NCI-H524 treated with DMSO at 0.1 percent for 48 hours (cell line): ENCODE data around the gene ZNF385B.
A peak's percentile ranks its signal among the peaks of the same experiment; 100 is the strongest.

Experiments used
- DNase-seq: peaks from one replicate; lab custom pipeline; 2025; lab: John Stamatoyannopoulos, UW

Gene ZNF385B

DNA sequence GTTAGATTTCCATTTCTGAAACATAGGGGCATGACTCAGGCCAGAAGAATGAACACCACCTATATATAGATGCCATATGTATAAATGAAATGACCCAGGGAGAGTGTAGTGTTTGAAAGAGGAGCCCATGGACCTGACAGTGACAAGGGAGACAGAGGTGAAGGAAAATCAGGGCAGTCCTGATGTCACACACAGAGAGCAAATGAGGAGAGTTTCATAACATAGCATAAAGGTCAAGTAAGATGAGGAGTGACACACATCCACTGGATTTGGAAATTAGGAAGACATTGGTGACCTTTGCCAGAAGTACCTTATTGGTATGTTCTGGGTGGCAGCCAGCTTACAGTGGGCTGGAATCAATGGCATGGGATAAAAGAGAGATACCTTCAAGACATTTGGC is 276.7 kb downstream of the ZNF385B start:
- no peak for DNase-seq

DNA sequence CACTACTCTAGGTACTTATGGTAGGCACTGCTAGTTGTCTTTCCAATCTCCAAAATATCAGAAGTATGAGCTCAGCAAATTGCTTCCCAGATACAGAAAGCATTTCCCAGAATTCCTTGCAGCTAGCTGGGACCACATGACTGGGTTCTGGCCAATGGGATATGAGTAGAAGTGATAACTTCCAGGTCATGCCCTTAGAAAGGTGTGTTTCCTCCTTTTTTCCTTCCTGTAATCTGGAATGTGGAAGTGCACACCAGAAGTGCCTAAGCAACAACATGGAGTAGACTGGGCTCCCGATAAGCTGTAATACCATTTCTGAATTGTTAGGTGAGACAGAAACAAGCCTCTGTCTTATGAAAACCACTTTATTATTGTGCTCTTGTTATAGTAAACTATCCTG is 279.8 kb downstream of the ZNF385B start:
- DNase-seq: no peak

DNA sequence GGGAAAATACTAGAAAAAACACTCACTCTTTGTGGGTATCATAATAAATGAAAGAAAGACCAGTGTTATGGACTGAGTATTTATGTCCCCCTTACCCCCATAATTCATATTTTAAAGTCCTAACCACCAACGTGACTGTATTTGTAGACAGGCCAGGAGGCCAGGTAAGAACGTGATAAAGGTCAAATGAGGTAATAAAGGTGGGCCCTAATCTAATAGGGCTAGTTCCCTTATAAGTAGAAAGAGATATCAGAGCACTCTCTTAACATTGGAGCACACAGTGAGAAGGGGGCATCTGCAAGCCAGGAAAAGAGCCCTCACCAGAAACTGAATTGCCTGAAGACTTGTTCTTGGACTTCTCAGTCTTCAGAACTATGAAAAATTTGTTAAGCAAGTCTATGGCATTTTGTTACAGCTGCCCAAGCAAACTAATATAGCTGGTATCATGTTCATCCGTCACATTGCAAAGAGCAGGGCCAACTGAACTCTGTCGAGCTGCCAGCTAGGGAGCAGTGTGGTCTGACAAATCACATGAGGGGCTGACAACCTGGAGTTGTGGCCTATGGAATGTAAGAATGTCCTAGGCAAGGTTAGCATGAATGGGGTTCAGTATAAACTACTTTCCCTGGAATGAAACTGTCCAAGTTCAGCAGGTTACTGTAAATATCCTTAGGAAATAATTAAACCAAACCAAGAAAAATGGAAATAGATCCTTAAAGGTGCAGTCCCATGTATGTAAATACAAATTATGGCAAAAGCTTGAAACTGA is 280.9 kb downstream of the ZNF385B start:
- no peak for DNase-seq

DNA sequence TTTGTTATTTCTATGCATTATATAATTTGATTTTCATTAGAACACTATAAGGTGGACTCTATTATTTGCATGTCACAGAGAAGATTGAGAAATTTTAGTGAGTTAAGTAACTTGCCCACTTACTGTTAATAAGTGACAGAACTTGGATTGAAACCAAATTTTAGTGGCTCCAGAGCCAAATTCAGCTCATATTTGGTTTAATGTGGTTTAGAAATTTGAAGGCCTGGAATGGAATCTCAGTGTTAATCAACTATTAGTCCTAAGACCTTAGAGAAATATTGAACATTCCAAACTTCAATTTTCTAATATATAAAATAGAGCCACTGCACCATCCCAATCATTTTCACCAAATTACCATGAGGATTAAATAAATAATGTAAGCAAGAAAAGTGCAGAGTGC is 281.6 kb downstream of the ZNF385B start:
- DNase-seq: no peak

DNA sequence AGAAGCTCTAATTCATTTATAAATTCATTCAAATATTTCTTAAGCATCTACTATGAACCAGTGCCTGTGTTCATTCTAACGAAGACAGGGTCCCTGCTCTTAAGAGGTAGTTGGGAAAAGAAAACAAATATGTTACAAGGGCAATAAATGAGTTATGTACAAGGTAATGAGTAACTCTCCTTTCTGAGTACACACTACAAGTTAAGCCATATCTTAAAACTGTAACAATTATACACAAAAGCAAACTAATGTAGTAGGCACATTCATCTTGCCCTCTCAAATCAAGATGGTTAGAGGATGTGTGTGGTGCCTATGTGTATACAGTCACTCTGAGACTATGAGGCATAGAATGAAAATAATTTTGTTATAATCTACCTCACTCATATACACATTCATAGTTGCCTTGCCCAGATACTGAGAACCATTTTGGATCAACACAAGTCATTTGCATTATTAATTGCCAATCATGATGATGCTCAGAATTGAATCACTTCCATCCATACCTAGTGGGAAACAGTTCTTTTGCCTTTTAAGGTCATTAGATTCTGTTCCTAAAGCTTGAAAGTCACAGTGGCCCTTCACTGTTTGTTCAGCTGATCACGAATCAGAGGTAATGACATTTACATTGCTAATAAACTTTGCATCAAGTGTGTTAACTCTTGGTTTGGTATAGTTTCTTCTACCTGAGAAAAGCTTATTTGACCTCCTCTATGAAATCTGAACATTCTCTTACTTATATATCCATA is 283.1 kb downstream of the ZNF385B start:
- DNase-seq: no peak

DNA sequence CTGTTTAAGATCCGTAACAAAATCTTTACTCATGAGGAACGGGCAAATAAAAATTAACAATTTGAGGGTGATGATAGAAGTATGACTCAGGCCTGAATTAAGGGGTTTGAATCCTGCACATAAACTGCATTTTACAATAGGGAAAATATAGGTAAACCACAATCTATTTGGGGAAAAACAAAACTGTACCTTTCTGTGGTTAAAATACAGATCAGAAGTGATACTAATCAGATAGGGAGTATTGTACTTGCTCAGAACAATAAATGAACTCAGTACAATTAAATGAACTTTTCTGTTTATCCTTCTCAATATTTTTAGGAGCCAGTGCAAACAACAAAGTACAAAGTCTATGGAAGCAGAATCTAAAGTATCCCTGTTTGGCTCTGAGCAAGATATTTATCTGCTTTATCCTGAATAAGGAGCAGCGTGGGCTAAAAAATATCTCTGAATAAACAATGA is 287.3 kb downstream of the ZNF385B start:
- no peak for DNase-seq

DNA sequence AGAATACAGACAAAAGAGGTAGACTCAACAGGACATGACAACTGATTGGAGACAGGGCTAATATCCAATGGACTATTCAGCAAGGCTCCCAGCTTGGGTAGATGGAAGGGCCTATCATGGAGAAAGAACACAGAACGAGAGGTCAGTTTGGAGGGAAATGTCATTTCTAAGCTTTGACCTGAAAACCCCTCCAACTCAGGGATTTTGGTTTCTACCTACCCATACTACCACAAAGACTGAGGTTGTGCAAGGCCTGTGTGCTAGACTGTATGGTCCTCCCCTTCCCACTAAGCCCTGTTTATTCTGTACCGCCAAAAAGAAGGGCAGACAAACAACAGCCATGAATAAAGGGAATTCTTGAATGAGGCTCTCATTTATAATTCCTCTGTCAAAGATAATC is 288.9 kb downstream of the ZNF385B start:
- no peak for DNase-seq

DNA sequence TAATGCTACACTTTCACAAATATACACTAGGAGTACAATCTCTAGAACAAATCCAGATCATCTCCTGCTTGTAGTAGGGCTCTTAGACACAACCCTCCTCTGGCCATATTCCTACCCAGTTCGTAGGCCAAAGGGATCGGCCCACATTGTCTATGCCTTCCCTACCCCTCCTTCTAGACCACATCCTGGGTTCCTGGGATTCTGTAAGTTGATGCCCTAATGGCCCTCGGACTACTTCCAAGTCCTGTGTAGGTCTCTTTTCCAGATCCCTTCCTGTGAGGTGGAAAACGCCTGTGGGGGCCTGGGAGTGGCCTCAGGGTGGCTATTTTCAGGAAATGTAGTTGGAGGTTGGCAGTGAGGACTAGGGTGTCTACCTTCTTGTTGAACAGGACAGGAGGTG is 289.7 kb downstream of the ZNF385B start:
- no peak for DNase-seq

DNA sequence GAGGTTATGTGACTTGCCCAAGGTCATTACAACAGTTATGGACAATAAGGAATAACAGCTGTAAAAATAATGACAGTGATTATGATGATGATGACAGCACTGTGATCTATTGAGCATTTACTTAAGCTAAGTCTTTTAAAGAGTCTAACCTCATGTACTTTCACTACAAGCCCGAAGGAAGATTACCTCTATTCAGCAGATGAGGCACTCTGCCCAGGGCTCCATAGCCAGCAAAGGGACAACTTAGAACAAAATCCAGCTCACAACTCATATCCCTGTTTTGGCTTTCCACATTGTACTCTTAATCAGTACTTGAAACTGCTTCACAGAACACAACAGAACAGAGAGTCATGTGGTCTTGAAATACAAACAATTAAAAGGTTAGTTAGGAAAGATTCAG is 290.2 kb downstream of the ZNF385B start:
- DNase-seq: no peak

DNA sequence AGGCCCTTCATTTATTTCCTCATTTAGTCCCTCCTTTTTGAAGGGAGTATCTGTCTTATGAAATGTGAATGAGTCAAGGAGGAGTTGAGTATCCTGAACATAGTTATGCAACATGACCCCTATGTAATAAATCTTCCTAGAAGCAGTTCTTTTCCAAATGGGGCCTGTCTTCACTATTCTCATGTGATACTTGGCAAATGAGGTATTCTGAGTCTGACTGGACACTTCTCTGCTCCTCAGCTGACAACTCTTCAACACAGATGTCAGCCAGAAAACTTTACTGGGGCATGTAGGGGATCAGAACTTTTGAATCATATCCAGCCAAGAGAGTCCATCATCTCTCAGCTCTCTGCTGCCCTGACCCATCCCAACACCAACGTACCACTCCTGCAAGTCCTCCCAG is 291.6 kb downstream of the ZNF385B start:
- no peak for DNase-seq

DNA sequence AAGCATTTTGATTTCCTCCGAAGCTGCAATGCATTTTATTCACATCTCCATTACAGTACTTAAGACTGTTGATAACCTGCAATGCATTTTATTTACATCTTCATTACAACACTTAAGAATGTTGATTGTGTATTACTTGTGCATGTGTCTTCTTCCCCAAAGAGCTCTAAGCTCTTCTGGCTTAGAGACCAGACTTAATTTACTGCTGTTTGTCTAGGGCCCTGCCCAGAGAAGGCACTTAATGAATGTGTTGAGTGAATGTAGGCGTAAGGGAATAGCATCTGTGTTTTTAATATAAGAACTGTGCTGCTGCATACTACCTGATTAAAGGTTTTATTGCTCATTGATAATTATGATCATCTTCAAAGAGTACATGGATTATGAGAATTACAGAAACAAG is 295.6 kb downstream of the ZNF385B start:
- no peak for DNase-seq

DNA sequence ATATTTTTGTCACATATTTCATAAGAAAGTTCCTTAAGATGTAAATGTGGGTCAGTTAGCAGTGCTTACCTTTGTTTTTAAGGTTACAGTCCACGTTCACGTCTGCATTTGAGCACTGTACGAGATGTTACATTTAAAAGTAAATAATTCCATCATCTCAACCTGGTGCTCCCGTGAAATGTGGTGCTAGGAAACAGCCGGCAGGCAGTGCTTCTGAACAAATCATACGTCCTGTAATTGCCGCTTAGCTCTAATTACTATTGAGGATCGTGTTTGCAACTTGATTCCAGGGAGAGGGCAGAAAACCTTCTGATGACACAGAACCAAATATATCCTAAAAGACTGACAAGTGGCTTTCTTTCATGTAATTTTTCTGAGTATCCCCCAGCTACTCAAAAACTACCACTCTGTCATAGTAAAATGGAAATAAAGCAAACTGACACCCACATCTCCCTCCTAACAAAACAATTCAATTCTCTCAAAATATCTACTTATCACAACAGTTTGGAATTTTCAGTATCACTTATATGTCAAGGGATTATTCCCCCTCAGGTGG is 299.0 kb downstream of the ZNF385B start:
- peak; percentile 31 for DNase-seq

DNA sequence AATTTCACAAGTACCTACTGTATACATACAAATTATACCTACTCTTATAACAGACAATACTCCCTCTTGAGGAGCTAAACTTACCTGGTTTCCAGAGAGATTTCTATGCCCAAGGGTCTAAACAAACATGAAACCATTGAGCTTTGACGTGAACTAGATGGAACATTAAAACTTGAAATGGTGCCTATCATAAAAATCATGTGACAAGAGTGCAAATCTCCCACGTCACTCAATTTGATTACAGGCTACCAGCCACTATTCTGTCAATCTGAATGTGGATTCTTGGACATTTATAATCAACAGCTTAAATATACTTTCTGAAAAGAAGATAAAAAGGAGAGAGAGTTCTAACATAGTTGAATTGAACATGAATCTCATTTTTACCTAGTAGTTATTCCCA is 299.7 kb downstream of the ZNF385B start:
- DNase-seq: no peak

DNA sequence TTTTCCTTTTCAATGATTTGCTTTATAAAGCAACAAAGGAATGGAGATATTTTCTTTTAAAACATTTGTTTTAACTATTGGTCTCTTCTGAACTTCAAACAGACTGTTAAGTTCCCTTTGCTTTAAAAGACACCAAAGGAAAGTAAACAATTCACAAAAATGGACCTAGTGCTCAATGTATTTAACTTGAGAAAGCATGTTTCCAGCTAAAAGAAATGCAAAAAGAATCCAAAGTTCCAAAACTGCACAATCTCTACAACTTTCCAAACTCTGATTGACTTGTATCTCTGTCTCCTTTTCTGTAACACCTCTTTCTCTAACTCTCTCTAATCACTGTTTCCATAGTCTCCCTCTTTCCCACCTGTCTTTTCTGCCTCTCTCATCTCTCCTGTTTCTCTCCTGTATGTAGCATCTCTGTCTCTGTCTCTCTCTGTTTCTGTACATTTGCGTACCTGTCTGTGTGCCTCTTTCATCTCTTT is 301.1 kb downstream of the ZNF385B start:
- no peak for DNase-seq

DNA sequence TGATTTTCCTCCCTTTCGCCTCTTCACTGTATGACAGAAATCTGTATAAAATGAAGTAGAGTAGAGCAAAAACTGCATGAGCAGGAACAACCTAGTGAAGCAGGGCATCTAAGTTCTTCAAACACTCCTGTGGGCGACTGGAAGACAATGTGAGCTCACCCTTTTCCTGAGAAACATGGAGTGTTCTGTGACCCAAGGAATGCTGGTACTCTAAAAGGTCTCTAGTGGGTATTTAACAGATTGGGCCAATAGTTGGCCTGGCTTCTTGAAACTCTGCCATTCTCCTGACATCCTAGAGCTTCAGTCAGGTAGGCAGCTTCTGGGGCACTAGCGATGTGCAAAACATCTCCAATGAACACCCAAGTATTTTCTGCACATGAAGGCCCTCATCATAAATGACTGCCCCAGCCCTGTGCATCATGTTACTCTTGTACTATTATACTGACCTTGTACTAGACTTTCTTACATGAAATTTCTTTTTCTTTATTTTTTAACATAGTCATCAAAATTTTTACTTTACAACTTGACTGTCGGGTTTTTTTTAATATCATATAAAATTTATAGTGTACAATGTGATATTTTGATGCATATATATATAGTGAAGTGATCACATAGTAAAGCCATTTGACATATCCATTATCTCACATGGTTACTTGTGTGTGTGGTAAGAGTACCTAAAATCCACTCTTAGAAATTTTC is 302.2 kb downstream of the ZNF385B start:
- no peak for DNase-seq

DNA sequence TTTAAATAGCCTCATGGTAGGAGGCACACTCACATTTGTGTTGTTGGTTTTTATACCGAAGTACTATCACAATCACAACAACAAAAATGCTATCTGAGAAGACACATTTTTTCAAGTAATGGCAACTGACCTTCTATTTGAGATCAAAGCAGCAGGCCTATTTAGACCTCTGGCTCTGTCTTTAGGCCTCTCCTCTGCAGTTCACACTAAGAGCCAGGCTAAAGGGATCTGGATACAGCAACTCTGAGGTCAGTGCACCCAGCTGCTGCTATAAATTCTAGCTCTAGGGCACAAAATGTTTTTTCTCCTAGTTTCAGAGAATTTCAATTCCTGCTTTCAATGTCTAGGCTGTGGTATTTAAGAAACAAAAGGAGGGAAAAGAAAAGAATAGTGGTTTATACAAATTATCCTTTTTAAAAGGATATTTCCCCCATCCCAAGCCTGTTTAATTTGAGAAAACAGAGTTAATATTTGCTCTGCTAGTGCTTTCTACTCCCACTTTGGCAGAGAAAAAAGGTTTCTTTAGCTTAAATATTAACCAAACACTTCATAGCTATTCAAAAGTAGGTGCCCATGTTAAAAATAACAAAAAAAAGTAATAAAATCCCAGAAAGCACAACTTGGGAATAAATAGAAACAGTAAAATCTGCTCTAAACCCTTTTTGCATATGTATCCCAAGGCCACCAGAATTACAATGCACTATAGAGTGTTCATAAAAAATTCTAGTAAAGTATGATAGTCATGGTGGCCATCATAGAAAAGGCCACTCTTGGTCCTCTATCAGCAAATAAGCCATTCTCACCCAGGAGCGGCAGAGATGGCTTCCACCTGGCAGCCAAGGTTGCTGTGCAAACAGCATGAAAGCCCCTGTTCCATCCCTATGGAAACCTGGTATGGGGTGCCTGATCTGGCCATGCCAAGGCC is 303.1 kb downstream of the ZNF385B start:
- DNase-seq: no peak

DNA sequence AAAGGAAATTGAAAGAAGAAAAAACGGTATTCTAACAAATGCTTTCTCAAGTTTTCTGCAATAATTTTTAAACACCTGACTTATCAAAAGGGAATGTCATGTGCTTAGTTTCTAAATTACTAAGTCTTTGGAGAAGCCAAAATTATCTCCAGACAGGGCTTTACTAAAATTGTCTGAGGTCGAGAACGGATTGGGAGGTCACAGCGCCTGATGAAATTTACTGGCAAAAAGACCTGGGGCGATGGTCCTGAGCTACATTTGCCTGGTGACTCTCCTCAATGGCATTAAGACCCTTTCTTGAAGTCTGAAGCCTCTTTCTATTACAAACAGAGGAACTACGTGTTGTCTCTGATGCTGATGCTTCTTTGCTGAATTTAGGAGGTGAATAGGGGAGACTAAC is 305.0 kb downstream of the ZNF385B start:
- DNase-seq: no peak

DNA sequence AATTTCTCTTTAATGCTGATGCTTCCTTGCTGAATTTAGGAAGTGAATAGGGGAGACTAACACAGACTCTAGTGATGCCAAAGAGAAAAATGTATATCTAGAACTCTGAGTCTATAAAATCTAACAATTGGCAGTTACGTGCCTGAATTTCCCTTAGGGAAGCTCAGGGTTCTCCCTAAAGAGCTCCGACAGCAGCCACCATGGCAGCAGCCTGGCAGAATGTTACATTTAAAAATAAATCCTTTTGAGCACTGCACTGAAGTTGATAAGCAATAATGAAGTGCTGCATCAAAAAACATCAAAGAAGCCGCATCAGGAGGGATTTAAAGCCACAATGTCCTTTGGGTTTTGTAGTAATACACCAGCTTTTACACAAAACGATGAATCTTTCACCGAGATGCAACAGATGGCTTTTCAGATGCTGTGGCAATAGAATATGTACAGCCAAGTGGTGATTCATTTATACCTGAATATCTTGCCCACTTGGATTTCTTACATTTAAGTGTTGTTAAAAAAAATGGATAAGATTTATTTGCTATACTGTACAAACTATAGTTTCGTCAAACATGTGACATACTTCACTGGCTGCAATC is 305.6 kb downstream of the ZNF385B start:
- DNase-seq: no peak

DNA sequence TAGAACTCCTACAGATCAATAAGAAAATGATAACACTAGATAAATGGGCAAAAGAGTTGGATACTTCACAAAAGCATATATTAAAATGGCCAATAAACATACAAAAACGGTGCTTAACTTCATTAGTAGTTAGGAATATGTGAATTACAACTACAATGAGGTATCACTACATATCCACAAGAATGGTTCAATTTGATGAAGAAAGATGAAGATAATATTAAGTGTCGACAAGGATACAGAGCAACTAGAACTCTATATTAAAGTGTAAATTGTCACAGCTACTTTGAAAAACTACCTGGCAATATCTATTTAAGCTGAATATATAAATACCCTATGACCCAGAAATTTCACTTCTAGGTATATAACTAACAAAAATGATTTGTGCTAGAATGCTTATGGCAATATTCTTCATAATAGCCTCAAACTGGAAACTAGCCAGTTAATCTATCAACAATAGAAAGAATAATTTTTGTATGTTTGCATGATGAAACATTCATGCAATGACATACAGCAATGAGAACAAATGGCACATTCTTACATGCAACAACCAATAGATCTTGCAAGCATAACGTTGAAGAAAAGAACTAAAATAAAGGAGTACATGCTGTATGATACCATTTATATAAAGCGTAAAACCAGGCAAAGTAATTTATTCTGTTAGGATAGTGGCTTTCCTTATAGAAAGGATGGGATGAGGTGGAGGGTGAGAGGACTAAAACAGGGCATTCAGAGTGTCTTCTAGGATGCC is 306.6 kb downstream of the ZNF385B start:
- DNase-seq: no peak

DNA sequence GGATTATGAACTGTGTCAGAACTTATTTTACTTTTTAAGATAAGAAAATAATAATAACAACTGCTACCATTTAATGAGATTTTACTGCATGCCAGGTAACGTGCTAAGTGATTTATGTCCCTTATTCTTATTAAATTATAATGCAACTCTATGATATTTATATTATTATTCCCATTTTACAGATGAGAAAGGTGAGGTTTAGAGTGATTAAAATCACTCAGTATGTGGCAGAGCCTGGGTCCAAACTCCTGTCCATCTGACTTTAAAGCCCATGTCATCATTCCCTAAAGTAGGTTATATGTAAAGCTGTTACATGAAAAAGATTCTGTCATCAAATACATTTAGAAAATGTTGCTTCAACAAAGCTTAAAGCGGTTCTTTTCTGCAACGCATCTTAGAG is 308.0 kb downstream of the ZNF385B start:
- DNase-seq: no peak
